NCI-H345 treated with DMSO at 0.1 percent for 48 hours (cell line): Measurements from ENCODE around the gene DCDC2C.

Experiments
- DNase-seq: peaks from one replicate; lab custom pipeline; 2025; ENCODE audit not compliant: unreplicated experiment; lab: John Stamatoyannopoulos, UW

The DCDC2C gene

DNA sequence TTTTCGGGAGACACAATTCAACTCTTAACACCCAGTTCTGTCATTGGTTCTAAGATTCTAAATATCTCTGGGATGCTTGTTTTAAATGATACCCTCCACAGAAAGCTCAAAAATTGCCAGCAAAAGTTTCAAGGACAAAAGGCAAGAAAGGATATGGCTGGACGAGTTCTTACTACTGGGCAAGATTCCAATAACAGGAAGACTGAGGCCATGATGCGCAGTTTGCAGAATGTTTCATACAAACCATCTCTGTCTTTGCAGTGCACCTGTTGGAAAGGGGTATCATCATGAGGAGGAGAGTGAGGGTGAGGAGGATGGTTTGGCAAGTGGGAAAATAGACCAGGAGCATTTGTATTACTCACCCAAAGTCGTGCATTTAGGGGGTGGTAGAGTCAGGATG is 172.8 kb downstream of the DCDC2C start:
- no peak for DNase-seq

- no peak for DNase-seq
Observed at GRCh38 chr2:3876685-3877084, 173.3 kb downstream of the DCDC2C start.

DNA sequence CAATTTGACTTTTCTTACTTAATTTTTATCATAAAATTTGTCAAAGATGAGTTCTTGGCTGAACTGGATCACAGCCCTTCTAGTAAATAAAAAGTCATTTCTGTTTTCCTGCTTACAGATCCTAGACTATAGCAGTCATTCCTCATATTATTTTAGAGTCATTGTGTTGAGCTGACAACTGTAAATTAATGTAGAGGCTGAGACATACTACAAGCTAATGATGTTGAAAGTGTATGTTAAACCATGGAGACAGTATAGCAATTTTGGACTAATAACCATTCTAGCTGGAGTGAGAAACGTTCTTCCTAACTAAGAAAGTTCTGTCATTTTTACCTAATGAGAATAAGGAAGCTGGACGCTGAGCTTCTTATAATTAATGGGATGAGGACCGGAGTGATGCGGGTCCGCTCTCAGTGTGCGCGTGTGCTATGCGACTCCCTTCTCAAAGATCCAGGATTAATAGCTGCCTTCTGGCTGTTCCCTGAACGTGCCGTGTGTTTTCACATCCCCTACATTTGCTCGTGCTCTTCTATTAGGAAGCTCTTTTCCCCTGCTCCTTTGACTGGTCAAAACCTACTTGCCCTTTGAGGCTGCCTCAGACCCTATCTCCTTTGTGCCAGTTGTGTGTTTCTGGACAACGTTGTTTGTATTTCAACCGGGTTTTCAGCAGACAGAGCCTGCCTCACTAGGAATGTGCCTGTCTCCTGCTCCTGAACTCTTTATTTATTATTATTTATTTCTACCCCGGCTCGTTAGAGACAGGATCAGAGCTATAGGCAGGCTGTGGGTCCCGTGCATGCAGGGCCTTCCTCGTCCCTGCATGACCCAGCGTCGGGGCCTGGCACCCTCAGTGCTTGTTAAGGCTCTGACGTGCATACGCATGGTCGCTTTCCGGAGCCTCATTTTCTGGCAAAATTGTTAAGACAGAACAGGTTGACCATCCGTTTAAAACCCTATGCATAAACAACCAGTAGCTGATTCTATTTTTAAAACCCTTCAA is 182.6 kb downstream of the DCDC2C start:
- no peak for DNase-seq

GRCh38 chr2:3895021-3895420 is 191.6 kb downstream of the DCDC2C start:
- no peak for DNase-seq
